Gastroesophageal sphincter (tissue), 4 donors: ENCODE results near the gene GRIN2B. TPM values are rescaled to one million over a fixed set of nuclear protein-coding genes. Genes with fewer than 3 reads are reported as not detected.

Experiments
- ATAC-seq: fragments of 150-250 bp; one replicate; pipeline ENCODE4 v1.9.1; 2016; ENCODE audit warnings: mild to moderate bottlenecking, moderate library complexity
- H3K27ac ChIP-seq, 4 donors: fragments of 200-600 bp; sonication (generic) in 3 of 4; 1 replicate in 3 of 4; 2 replicates in 1 of 4; pipeline ENCODE4 v1.5.1; 2016 to 2019
- H3K27me3 ChIP-seq: fragments of 200-600 bp; sonication (generic); one replicate; pipeline ENCODE4 v1.5.1; 2019
- H3K36me3 ChIP-seq, 2 donors: fragments of 200-600 bp; sonication (generic); one replicate each; pipeline ENCODE4 v1.5.1; 2019; ENCODE audit warnings: control low read depth in 1 of 2
- H3K4me1 ChIP-seq, 3 donors: fragments of 200-600 bp; sonication (generic); 1 replicate in 2 of 3; 2 replicates in 1 of 3; pipeline ENCODE4 v1.5.1; 2016 to 2019; ENCODE audit warnings: control low read depth in 2 of 3
- H3K4me3 ChIP-seq, 2 donors: fragments of 200-600 bp; sonication (generic); one replicate each; pipeline ENCODE4 v1.5.1; 2019; ENCODE audit warnings: mild to moderate bottlenecking in 1 of 2, moderate library complexity in 1 of 2
- H3K9me3 ChIP-seq, 3 donors: fragments of 200-600 bp; sonication (generic); one replicate each; pipeline ENCODE4 v1.5.1; 2017 to 2019; ENCODE audit warnings: control low read depth in 2 of 3
- EP300 ChIP-seq: sonication (generic); formaldehyde crosslinking; IDR thresholded peaks from one replicate; pipeline ENCODE4 v1.6.1; 2017; ENCODE audit warnings: antibody characterized with exemption, mild to moderate bottlenecking
- POLR2A ChIP-seq, 2 donors: fragments of 450-650 bp; IDR thresholded peaks; one replicate each; pipeline ENCODE4 v1.6.1; 2017; ENCODE audit warnings: antibody characterized with exemption in 2 of 2, mild to moderate bottlenecking in 2 of 2, moderate library complexity in 1 of 2
- POLR2AphosphoS5 ChIP-seq: sonication (generic); formaldehyde crosslinking; IDR thresholded peaks from one replicate; pipeline ENCODE4 v1.6.1; 2017; ENCODE audit warnings: antibody characterized with exemption
- WGBS, 2 donors: methylation state at CpG; one replicate each; pipeline ENCODE4 v1.1.5; 2018; ENCODE audit warnings: low coverage in 1 of 2; 5-methylcytosine and 5-hydroxymethylcytosine counted together
- total RNA-seq, 4 donors: library from RNA; depleted of rRNA; stranded (reverse); fragments of >200 nt; gene quantifications; one replicate each; pipeline ENCODE4 v1.1.0, GENCODE V29; 2016
- TF ChIP-seq, protein P1 (sequence below), 4 experiments: fragments of 200-600 bp in 2 of 4; fragments of 450-650 bp in 2 of 4; sonication (generic) in 1 of 4; IDR thresholded peaks; one replicate each; pipeline ENCODE4 v1.5.1; 2017 to 2019; ENCODE audit warnings: antibody characterized with exemption in 4 of 4, mild to moderate bottlenecking in 2 of 4, moderate library complexity in 2 of 4

The GRIN2B gene
- total RNA-seq, 4 donors from 2014 or later: under 0.01 to 0.12 (median under 0.01) TPM; not detected in 1

DNA sequence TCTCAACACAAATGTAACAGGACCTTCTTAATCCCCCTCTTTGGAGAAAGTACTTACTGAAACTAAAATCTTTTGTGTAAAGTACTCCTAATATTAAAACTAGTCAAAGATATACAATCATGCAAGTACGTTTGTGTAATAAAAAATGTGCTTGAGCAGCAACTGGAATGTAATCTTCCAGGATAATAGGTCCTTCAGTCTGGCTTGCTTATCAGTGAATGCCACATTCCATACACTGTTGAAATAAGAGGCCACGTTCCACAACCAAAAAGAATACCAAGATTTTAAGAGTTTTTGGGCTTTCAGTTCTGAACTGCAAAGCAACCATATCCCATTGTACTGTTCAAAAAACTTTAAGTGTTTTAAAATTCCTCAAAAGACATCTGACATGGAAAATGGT is 26.2 kb upstream of the GRIN2B start:
- Histone ChIP-seq H3K4me1 (no peaks in the 10 kb centered on the region), H3K4me3 (no peak overlapping the region), H3K27ac (no peak overlapping the region), H3K36me3 (no peaks in the 10 kb centered on the region), H3K9me3 (peaks cover 0 to 3% (median 0%) of the 10 kb centered on the region in 3 donors), H3K27me3 (no peaks in the 10 kb centered on the region)
- no peak for ATAC-seq
- 4 to 56% methylated on average over 2 of the region's 2 CpGs for WGBS, 2 donors
- TF ChIP-seq, protein P1, sequence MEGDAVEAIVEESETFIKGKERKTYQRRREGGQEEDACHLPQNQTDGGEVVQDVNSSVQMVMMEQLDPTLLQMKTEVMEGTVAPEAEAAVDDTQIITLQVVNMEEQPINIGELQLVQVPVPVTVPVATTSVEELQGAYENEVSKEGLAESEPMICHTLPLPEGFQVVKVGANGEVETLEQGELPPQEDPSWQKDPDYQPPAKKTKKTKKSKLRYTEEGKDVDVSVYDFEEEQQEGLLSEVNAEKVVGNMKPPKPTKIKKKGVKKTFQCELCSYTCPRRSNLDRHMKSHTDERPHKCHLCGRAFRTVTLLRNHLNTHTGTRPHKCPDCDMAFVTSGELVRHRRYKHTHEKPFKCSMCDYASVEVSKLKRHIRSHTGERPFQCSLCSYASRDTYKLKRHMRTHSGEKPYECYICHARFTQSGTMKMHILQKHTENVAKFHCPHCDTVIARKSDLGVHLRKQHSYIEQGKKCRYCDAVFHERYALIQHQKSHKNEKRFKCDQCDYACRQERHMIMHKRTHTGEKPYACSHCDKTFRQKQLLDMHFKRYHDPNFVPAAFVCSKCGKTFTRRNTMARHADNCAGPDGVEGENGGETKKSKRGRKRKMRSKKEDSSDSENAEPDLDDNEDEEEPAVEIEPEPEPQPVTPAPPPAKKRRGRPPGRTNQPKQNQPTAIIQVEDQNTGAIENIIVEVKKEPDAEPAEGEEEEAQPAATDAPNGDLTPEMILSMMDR (IDR thresholded peaks at IDR 0.05): no peak
- TF ChIP-seq EP300: no peak
- no peak for TF ChIP-seq POLR2AphosphoS5
- no peak for TF ChIP-seq POLR2A (IDR thresholded peaks at IDR 0.05)

GRCh38 chr12:13992585-13992984 is 11.2 kb upstream of the GRIN2B start:
- TF ChIP-seq POLR2AphosphoS5 (no peak), EP300 (no peak), POLR2A (IDR thresholded peaks at IDR 0.05) (no peak)
- TF ChIP-seq, protein P1 (IDR thresholded peaks at IDR 0.05): no peak
- no peak overlapping the region for H3K27ac ChIP-seq
- H3K9me3 ChIP-seq: no peaks in the 10 kb centered on the region
- H3K36me3 ChIP-seq: no peaks in the 10 kb centered on the region
- no peak overlapping the region for H3K4me3 ChIP-seq
- no peaks in the 10 kb centered on the region for H3K4me1 ChIP-seq
- peaks cover 1% of the 10 kb centered on the region for H3K27me3 ChIP-seq
- ATAC-seq: no peak
- WGBS, 2 donors: 82 to 88% methylated on average over 4 of the region's 4 CpGs

DNA sequence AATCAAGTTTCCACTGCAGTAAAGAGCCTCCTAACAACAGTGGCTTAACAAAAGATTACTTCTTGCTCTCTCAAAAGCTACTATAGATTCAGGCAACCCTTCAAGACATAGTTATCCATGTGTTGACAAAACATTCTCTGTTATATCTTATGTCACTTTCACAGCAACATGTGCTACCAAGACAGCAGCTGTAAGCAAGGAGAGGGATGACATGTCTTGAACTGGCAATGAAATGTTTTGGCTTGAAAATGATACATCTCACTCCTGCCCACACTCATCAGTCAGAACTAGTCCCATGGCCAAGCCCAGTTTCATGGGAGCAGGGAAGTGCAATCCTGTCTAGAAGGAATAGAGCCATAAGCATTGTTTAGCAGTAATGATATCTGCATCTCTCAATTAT is 10.7 kb upstream of the GRIN2B start:
- H3K4me1 ChIP-seq: no peaks in the 10 kb centered on the region
- ATAC-seq: no peak
- no peaks in the 10 kb centered on the region for H3K9me3 ChIP-seq
- TF ChIP-seq POLR2AphosphoS5 (no peak), POLR2A (IDR thresholded peaks at IDR 0.05) (no peak), EP300 (no peak)
- TF ChIP-seq, protein P1 (IDR thresholded peaks at IDR 0.05): no peak
- no peak overlapping the region for H3K4me3 ChIP-seq
- H3K27ac ChIP-seq: no peak overlapping the region
- no peaks in the 10 kb centered on the region for H3K36me3 ChIP-seq
- peaks cover 6% of the 10 kb centered on the region for H3K27me3 ChIP-seq

DNA sequence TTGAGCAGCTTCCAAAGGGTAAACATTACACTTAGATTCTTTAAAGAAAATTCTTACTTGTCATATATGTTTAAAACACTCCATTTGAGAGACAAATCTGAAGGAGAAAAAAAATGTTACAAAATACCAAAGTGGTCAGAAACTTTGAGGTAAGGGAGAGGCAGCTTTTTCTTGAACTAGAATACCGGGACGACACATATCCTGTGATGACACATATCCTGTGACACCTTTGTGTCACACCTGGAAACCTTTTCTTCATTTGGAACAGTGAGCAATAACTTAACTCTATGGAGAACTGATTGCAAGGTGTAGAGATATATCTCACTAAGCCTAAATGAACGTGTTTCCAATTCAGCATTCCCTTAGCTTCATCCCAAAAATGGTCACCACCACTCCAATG is 4.6 kb upstream of the GRIN2B start:
- H3K36me3 ChIP-seq: no peaks in the 10 kb centered on the region
- no peak for ATAC-seq
- 51 to 53% methylated on average over 3 of the region's 3 CpGs for WGBS, 2 donors
- H3K9me3 ChIP-seq: no peaks in the 10 kb centered on the region
- H3K27ac ChIP-seq: no peak overlapping the region
- H3K27me3 ChIP-seq: peaks cover 50% of the 10 kb centered on the region
- TF ChIP-seq, protein P1 (IDR thresholded peaks at IDR 0.05): no peak
- TF ChIP-seq POLR2A (IDR thresholded peaks at IDR 0.05) (no peak), EP300 (no peak), POLR2AphosphoS5 (no peak)
- no peak overlapping the region for H3K4me3 ChIP-seq
- H3K4me1 ChIP-seq: peaks cover 0 to 14% (median 0%) of the 10 kb centered on the region in 3 donors

GRCh38 chr12:13981990-13982389 is 588 bp upstream of the GRIN2B start:
- no peak for ATAC-seq
- Histone ChIP-seq H3K27ac (no peak overlapping the region), H3K4me3 (peak overlapping the region in 1 of 2 donors; percentile 46), H3K4me1 (peaks cover 0 to 22% (median 6%) of the 10 kb centered on the region in 3 donors), H3K27me3 (peaks cover 81% of the 10 kb centered on the region), H3K36me3 (no peaks in the 10 kb centered on the region), H3K9me3 (no peaks in the 10 kb centered on the region)
- WGBS, 2 donors: 6 to 10% methylated on average over 2 to 12 of the region's 26 CpGs
- TF ChIP-seq POLR2A (IDR thresholded peaks at IDR 0.05) (no peak), EP300 (no peak), POLR2AphosphoS5 (no peak)
- TF ChIP-seq, protein P1 (IDR thresholded peaks at IDR 0.05): peak in 1 of 4 experiments; percentile 14
